Right atrium auricular region (tissue), 2 donors: ENCODE data around the gene DMD. TPM values are rescaled to one million over a fixed set of nuclear protein-coding genes. Genes with fewer than 3 reads are reported as not detected.

Experiments used
- DNase-seq: peaks from one replicate; pipeline ENCODE4 v3.0.0-alpha.2; 2019; ENCODE audit warnings: low spot score
- H3K27ac ChIP-seq, 2 donors: fragments of 200-600 bp; sonication (generic); 1 replicate in 1 of 2; 2 replicates in 1 of 2; pipeline ENCODE4 v1.5.1; 2016 to 2019
- H3K27me3 ChIP-seq, 2 donors: fragments of 200-600 bp; sonication (generic); one replicate each; pipeline versions ENCODE4 v1.5.1 to v1.6.0; 2017 to 2019
- H3K36me3 ChIP-seq: fragments of 200-600 bp; sonication (generic); one replicate; pipeline ENCODE4 v1.5.1; 2016
- H3K4me1 ChIP-seq, 2 donors: fragments of 200-600 bp; sonication (generic); one replicate each; pipeline versions ENCODE4 v1.5.1 to v1.6.0; 2017 to 2019
- H3K4me3 ChIP-seq, 2 donors: fragments of 200-600 bp; sonication (generic); 1 replicate in 1 of 2; 2 replicates in 1 of 2; pipeline ENCODE4 v1.5.1; 2017 to 2019; ENCODE audit warnings: mild to moderate bottlenecking in 1 of 2, moderate library complexity in 1 of 2
- H3K9me3 ChIP-seq, 2 donors: fragments of 200-600 bp; sonication (generic); one replicate each; pipeline ENCODE4 v1.5.1; 2019
- CTCF ChIP-seq, 2 donors: fragments of 200-600 bp; sonication (generic); IDR thresholded peaks; one replicate each; pipeline ENCODE4 v1.5.1; 2019; ENCODE audit warnings: antibody characterized with exemption in 2 of 2
- total RNA-seq, 2 donors: library from RNA; depleted of rRNA; stranded (reverse); fragments of >200 nt; gene quantifications; one replicate each; pipeline ENCODE4 v1.1.0, GENCODE V29; 2016

DMD gene
- 100 to 1,000 TPM; 111 to 135 TPM for total RNA-seq

GRCh38 chrX:33211356-33212260 is at the start of gene DMD:
Gene DMD, minus strand, starts transcription at chrX:33211549. Its CDS starts 237 bp downstream, at chrX:33211312.
- DNase-seq: peak; percentile 75
- peak within 1 kb of the TSS; percentile 41 to 79 for H3K27ac ChIP-seq

GRCh38 chrX:33252306-33252825 is 41.0 kb upstream of the DMD start:
- Histone ChIP-seq H3K4me3 (no peak overlapping the region), H3K4me1 (no peaks in the 10 kb centered on the region)
- TF ChIP-seq CTCF (IDR thresholded peaks at IDR 0.05): no peak

More at GRCh38 chrX:33211356-33212260, at the start of gene DMD:
- H3K27me3 ChIP-seq: no peaks in the 10 kb centered on the region
- H3K36me3 ChIP-seq: no peaks in the 10 kb centered on the region
- H3K4me1 ChIP-seq: no peaks in the 10 kb centered on the region
- no peak for TF ChIP-seq CTCF (IDR thresholded peaks at IDR 0.05)
- peak within 1 kb of the TSS; percentile 41 to 42 for H3K4me3 ChIP-seq
- H3K9me3 ChIP-seq: no peaks in the 10 kb centered on the region

GRCh38 chrX:33218819-33219218 is 7.5 kb upstream of the DMD start:
- H3K36me3 ChIP-seq: no peaks in the 10 kb centered on the region
- H3K4me1 ChIP-seq: no peaks in the 10 kb centered on the region
- TF ChIP-seq CTCF (IDR thresholded peaks at IDR 0.05): no peak
- H3K4me3 ChIP-seq: no peak overlapping the region
- no peak for DNase-seq
- no peaks in the 10 kb centered on the region for H3K27me3 ChIP-seq
- H3K27ac ChIP-seq: no peak overlapping the region
- H3K9me3 ChIP-seq: no peaks in the 10 kb centered on the region

More at GRCh38 chrX:33252306-33252825, 41.0 kb upstream of the DMD start:
- DNase-seq: no peak
- no peaks in the 10 kb centered on the region for H3K9me3 ChIP-seq
- H3K27ac ChIP-seq: no peak overlapping the region
- H3K36me3 ChIP-seq: no peaks in the 10 kb centered on the region
- no peaks in the 10 kb centered on the region for H3K27me3 ChIP-seq

- no peak for DNase-seq
- Histone ChIP-seq H3K27me3 (no peaks in the 10 kb centered on the region), H3K36me3 (no peaks in the 10 kb centered on the region), H3K4me3 (peak overlapping the region; percentile 41 to 42), H3K4me1 (no peaks in the 10 kb centered on the region), H3K27ac (peak overlapping the region; percentile 37 to 79), H3K9me3 (no peaks in the 10 kb centered on the region)
- no peak for TF ChIP-seq CTCF (IDR thresholded peaks at IDR 0.05)
Measured at GRCh38 chrX:33210156-33210555, 1.2 kb downstream of the DMD start.

- no peak for TF ChIP-seq CTCF (IDR thresholded peaks at IDR 0.05)
- Histone ChIP-seq H3K9me3 (no peaks in the 10 kb centered on the region), H3K4me1 (no peaks in the 10 kb centered on the region), H3K27ac (peak overlapping the region; percentile 52 to 79), H3K4me3 (peak overlapping the region; percentile 41 to 42), H3K27me3 (no peaks in the 10 kb centered on the region), H3K36me3 (no peaks in the 10 kb centered on the region)
- no peak for DNase-seq
Measured at GRCh38 chrX:33207056-33207455, 4.3 kb downstream of the DMD start.
